ENCODE measurements around the gene MGST2.

Gene MGST2

DNA sequence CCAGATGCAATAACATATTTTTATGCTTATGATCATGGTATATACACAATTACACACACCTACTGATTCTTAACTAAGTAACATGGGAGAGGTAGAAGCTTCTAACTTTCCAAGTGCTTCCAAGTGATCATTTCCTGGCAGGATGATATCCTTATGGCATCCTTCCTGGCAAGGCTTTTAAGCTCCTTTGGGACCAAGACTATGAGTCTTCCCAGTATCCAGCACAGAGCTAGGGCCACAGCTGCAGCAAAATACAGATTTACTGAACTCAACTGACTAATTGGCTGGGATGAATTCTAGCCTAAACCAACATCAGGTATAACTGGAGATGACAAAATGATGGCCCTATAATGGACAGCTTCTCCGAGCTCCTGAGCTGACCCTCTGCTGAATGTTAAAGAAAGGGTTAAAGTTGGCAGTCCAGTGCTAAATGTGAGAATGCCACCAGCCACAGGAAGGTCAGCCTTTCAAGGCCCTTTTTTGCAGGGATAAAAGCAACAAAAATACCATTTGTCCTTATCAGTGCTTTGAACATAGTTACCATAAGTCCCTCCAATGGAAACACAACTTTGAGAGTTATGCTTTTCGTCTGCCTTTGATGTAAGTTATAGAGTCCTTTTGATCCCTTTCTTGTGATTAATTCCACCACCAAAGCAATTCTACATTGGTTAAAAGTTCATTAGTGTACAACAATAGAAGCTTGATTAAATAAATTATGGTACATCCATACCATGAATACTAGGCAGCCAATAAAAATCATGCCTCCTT, 73.4 kb downstream of the MGST2 start:
- DNase-seq (ENCODE audit: low read depth in 3 of 3): no peak

DNA sequence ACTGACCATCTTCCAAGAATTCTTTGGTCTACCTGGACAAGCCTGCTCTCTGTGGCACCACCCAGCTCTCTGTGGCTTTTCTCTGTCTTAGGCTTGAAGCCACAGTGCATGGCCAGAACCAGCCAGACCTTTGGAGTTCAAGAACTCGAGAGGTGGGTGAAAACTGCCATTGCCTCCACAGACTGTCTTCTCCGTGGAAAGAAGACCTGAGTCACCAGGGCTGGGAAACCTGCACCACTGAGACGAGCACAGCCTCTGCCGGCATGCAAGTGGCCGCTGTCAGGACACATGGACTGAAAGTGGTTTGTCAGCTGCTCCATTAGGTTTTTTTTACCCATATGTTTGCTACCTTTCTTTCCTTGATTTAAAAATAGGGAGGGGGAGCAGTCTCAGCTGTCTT, 74.5 kb downstream of the MGST2 start:
- DNase-seq (ENCODE audit: low read depth in 3 of 3): no peak

DNA sequence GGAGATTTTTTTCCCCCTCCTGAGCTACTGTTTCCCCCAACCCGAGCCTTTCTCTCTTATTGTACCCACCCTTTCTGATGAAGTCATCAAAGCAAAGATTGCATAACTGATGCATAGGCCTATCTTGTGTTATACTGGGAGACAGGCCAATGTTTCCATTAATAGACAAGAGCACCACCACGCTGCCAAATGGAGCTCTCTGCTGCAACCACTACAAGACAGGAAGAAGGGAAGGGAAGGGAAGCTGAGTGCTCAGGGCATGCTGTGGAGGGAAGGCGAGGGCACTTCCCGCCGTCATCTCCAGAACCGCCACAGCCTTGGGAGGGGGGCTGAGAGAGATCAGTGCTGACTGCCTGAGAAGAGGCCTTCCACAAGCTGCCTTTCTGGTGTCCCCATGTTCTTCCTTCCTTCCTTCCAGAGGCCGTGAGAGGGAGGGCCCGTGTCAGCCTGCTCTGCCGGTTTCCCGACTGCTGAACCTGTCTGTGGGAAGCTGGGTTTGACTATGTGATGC, 75.0 kb downstream of the MGST2 start:
- no peak for DNase-seq (ENCODE audit: low read depth in 3 of 3)

DNA sequence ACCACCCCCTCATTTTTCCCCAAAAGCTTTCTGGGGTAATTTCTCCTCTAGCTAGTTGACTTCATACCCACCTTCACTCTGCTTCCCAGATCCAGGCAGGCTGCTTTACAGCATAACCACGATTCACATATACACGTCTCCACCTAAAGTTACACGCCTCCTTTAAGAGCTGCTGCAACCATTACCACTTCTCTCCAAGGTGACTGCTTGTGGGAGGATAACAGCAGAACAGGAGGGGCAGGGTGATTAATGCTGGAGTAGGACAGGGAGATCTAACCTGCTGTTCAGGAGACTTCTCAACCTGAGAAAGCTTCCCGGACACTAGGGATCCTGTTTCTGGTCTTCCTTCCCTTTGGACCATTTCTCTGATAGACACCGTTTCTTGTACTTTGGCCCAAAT, 77.4 kb downstream of the MGST2 start:
- no peak for DNase-seq (ENCODE audit: low read depth in 3 of 3)

DNA sequence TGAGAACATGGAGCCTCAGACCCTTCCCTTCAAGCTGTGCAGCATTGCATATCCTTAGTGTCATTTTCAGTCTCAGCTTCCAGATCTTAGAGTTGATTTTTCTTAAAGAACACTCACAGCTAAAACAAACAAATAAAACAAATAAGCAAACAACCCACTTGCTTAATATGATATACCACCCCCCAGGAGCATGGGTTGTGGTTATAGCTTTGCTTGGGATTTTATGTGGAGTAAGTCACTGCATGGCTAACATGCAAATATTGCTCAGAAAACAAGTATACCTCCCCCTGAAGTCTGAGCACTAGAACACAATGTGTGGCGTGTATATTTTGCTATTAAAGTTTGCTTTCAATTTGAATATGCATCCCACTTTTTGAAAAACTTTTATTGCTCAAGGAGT, 78.6 kb downstream of the MGST2 start:
- DNase-seq (ENCODE audit: low read depth in 3 of 3): no peak

DNA sequence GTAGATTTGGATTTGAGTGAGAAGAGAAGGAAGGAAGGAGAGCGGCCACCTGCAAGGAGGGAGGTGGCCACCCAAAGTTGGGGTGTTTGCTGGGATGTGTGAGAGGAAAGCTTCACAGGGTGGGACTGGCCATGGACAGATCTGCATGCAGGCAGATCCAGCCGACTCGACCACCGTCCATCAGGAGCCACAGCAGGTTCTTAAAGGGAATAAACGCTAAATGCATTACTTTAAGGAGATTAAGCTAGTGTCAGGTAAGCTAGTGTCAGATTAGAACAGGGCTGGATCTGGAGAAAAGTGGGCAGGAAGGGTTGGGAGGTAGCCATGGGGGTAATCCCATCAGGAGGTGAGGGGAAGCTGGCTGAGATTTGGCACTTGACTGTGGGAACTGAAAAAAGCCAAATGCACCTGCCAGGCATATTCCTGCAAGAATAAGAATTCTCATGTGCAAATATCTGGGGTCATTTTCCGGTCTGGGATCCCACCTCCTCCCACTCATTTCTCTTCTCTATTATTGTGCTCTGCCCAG, 79.6 kb downstream of the MGST2 start:
- DNase-seq (ENCODE audit: low read depth in 3 of 3): no peak

DNA sequence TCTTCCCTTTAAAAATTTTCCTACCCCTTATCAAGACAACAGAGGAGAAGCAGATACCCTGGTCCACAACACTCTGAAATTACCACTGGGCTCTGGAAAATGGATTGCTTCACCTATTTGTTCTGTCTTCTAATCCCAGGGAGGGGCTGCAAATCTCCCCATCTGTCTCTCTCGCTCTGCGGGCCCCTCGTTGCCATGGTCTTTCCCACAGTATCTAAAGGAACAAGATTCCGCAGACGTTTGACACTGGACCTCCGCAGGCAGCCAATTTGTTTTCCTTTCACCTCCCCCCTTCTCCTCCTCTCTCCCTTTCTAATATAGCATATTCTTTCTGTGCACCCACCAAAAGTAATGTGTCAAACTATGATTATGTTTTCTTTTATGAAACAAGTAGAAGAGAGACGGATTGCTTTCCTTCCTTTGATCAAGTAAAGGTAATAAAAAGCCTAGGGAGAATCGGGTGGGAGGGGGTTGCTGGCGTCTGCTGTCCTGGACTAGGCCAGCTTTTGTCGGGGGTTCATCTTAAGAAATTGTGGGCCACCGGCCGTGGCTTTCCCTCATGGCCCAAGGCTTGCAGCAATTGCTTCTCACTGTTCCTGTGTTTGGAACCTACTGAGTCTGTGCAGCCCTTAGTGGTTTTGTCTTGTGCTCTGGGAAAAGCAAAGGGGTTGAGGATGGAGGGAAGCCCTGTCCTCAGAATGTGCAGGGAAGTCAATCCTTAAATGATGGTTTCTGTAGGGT, 81.0 kb downstream of the MGST2 start:
- DNase-seq (ENCODE audit: low read depth in 3 of 3): no peak

DNA sequence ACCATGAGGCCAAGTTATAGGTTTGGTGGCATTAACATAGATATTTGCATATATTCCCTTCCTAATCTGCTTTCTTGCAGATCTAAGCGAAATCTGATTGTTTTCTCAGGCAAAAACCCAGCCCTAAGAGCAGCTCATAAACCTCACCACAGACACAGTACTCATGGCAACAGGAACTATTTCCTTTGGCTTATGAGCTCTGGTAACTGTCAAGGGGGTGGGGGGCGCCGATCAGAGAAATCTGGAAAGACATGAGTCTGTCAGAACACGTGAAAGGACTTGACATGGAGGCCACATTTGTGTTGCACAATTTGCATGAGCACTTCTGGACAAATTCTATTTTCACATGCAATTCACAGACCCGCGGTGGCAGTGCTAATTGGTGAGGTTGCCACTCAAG, 83.7 kb downstream of the MGST2 start:
- no peak for DNase-seq (ENCODE audit: low read depth in 3 of 3)

DNA sequence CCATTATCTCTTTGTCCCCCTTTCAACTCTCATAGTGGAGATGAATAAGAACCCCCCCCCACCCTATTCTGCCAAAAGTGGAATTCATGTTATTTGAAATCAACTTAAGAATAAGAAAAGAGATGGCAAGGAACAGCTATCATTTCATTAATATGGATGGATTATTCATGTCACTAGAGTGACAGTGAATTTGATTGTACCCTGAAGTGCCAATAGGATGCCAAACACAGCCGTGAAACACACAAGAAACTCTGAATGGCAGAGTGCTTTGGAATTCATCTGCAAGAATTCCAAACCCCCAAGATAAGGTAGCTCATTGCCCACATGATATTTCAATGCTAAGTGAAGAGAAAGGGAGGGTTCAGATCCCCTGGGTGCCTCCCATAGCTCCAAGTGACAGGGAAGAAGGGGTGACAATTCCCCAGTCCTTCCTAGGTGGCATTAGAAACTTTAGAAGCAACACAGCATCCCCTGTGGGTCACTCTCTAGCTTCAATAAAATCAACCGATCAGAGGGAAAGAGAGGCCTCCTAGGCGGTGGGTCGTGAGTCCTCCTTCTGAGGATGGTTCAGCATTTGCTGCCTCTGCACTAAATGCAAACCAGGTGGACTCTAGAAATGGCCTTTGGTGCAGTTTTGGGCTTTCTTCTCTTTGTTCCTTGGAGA, 84.3 kb downstream of the MGST2 start:
- DNase-seq (ENCODE audit: low read depth in 3 of 3): no peak

DNA sequence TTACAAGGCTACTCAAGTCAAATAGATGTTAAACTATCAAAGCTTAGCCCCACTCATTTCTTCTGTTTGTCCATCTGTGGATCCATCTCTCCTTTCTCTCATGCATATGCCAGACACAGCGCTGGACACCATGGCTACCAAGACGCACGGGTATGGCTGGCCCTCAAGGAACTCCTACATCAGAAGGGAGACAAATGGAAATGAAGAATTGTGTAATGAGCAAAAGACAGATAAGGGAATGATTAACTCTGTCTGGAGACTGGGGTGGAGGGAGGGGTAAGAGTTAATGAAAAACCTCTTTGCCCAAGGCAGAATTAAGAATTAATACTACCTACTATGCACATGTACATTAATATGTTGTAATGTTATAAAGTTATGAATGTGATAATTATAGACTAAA, 88.1 kb downstream of the MGST2 start:
- DNase-seq (ENCODE audit: low read depth in 3 of 3): no peak
